CD4-positive, alpha-beta T cell treated with Interleukin-2 at 100 ng/mL for 4 hours (primary cell): ENCODE measurements around the gene TTC29.
"Not testable (repeated sequence)": the region's sequence is repeated elsewhere in the genome, so short reads cannot be mapped to it uniquely, and the experiment has no call there.

Experiments used
- DNase-seq: peaks from one replicate; pipeline ENCODE4 v3.0.0-alpha.2; 2020; ENCODE audit warnings: low spot score

Gene TTC29

DNA sequence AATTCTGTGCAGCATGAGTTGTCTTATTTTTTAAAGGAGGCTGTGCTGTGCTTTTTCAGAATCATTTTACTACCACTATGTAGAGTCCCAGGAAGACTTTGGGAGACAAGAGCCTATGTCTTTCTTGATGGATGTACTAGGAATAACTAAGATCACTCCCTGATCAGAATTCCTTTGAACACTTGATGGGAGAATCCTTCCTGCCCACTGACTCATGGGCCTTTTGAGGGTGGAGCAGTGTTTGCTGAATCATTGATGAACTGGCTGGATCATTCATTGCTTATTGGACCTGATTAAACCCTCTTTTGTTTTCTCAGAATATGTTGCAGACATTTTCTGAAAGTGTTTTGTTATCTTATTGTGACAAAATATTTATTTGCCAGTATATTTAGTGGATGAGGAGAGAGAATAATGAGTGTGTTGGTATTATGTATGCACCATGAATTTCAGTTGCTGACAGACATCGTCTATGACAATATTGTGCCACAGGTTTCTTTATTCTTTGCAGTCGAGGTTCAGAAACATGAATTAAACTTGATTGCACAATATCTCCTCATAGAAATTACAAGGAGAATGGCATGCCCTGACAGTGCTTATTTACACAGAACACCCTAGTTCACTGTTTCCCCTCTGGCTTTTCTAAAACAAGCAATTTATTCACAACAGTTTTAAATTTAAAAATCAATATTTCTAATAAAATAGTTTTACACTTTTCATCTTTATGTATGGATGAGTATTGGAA is 270.7 kb downstream of the TTC29 start:
- DNase-seq, result no peak

- DNase-seq, result not testable (repeated sequence)
These were observed 281.7 kb downstream of the TTC29 start for GRCh38 chr4:146663968-146664311.

- no peak for DNase-seq
These were observed 284.3 kb downstream of the TTC29 start for GRCh38 chr4:146661367-146661766.
